DOHH2 (cell line): ENCODE measurements around the gene CAMSAP3.

Experiments
- H3F3A ChIP-seq: fragments of 200-600 bp; sonication (generic), shearing (Covaris generic); 2 replicates; pipeline ENCODE4 v1.6.0; 2016; ENCODE audit warnings: antibody characterized with exemption, mild to moderate bottlenecking; ENCODE audit not compliant: control insufficient read depth, insufficient read depth
- H3K27ac ChIP-seq: fragments of 200-600 bp; sonication (generic); 2 replicates; pipeline ENCODE4 v1.5.1; 2014; ENCODE audit warnings: low read depth, mild to moderate bottlenecking, low read length, moderate library complexity
- H3K27me3 ChIP-seq: fragments of 200-600 bp; sonication (generic); 2 replicates; pipeline ENCODE4 v1.6.1; 2014; ENCODE audit warnings: mild to moderate bottlenecking, low read length, mixed read lengths; ENCODE audit not compliant: control insufficient read depth
- H3K36me3 ChIP-seq: fragments of 200-600 bp; sonication (generic); 2 replicates; pipeline ENCODE4 v1.6.1; 2014; ENCODE audit warnings: mild to moderate bottlenecking, low read length, moderate library complexity, mixed read lengths; ENCODE audit not compliant: control insufficient read depth
- H3K4me1 ChIP-seq: fragments of 200-600 bp; sonication (generic); 2 replicates; pipeline ENCODE4 v1.6.1; 2014; ENCODE audit warnings: mild to moderate bottlenecking, low read length, mixed read lengths; ENCODE audit not compliant: control insufficient read depth
- H3K4me2 ChIP-seq: fragments of 200-600 bp; sonication (generic); 2 replicates; pipeline ENCODE4 v1.6.0; 2014; ENCODE audit warnings: mild to moderate bottlenecking, low read length, moderate library complexity
- H3K4me3 ChIP-seq: fragments of 200-600 bp; sonication (generic); 2 replicates; pipeline ENCODE4 v1.5.1; 2014; ENCODE audit warnings: mild to moderate bottlenecking, low read length, mixed read lengths
- H3K79me2 ChIP-seq: fragments of 200-600 bp; sonication (generic); 2 replicates; pipeline ENCODE4 v1.6.1; 2014; ENCODE audit warnings: mild to moderate bottlenecking, low read length, mixed read lengths; ENCODE audit not compliant: control insufficient read depth
- H3K9me2 ChIP-seq: fragments of 200-600 bp; sonication (generic); replicated peaks from 2 replicates; pipeline ENCODE4 v1.6.1; 2014; ENCODE audit warnings: mild to moderate bottlenecking, low read length, mixed read lengths; ENCODE audit not compliant: control insufficient read depth
- H3K9me3 ChIP-seq: fragments of 200-600 bp; sonication (generic); 2 replicates; pipeline ENCODE4 v1.6.1; 2014; ENCODE audit warnings: antibody characterized with exemption, low read length, mixed read lengths; ENCODE audit not compliant: control insufficient read depth, insufficient read depth
- H4K20me1 ChIP-seq: fragments of 200-600 bp; sonication (generic); 2 replicates; pipeline ENCODE4 v1.6.0; 2014; ENCODE audit warnings: low read depth, mild to moderate bottlenecking, antibody characterized with exemption, low read length, moderate library complexity; ENCODE audit not compliant: control insufficient read depth, insufficient read depth
- CTCF ChIP-seq: fragments of 200-600 bp; sonication (generic); IDR thresholded peaks from one replicate; pipeline ENCODE4 v1.5.1; 2014; ENCODE audit warnings: antibody characterized with exemption, mild to moderate bottlenecking, low read depth, low read length; ENCODE audit not compliant: poor library complexity, severe bottlenecking
- EZH2phosphoT487 ChIP-seq: fragments of 200-600 bp; sonication (generic); IDR thresholded peaks from 2 replicates; pipeline ENCODE4 v1.6.1; 2017; ENCODE audit warnings: borderline replicate concordance, mild to moderate bottlenecking, antibody characterized with exemption, low read length, moderate library complexity, mixed read lengths

CAMSAP3 gene

GRCh38 chr19:7552781-7553180, 42.9 kb upstream of the CAMSAP3 start:
- Histone ChIP-seq H3K36me3 (peaks cover 33% of the 10 kb centered on the region; the same call in 1 of the 2 replicates), H3K4me1 (no peaks in the 10 kb centered on the region), H3K27me3 (no peaks in the 10 kb centered on the region), H3K27ac (no peak overlapping the region), H3K79me2 (no peaks in the 10 kb centered on the region), H3K9me2 (no peaks in the 10 kb centered on the region), H3K4me2 (no peak overlapping the region), H3K4me3 (no peak overlapping the region), H4K20me1 (no peaks in the 10 kb centered on the region), H3F3A (no peaks in the 10 kb centered on the region), H3K9me3 (no peaks in the 10 kb centered on the region)
- no peak for TF ChIP-seq CTCF
- no peak for TF ChIP-seq EZH2phosphoT487

GRCh38 chr19:7554565-7554964, 41.1 kb upstream of the CAMSAP3 start:
- Histone ChIP-seq H3K9me3 (no peaks in the 10 kb centered on the region), H3K36me3 (peaks cover 44% of the 10 kb centered on the region; the same call in 1 of the 2 replicates), H3K27me3 (no peaks in the 10 kb centered on the region), H3K4me3 (no peak overlapping the region), H3K79me2 (no peaks in the 10 kb centered on the region), H3K4me2 (no peak overlapping the region), H3K4me1 (no peaks in the 10 kb centered on the region), H3K9me2 (no peaks in the 10 kb centered on the region), H3F3A (no peaks in the 10 kb centered on the region), H4K20me1 (no peaks in the 10 kb centered on the region), H3K27ac (no peak overlapping the region)
- TF ChIP-seq CTCF: no peak
- TF ChIP-seq EZH2phosphoT487: no peak

GRCh38 chr19:7554990-7555864, 40.4 kb upstream of the CAMSAP3 start:
- H3K27ac ChIP-seq: no peak overlapping the region
- H3K4me3 ChIP-seq: no peak overlapping the region
- no peaks in the 10 kb centered on the region for H4K20me1 ChIP-seq

More at GRCh38 chr19:7554990-7555864, 40.4 kb upstream of the CAMSAP3 start:
- Histone ChIP-seq H3K9me3 (no peaks in the 10 kb centered on the region), H3K9me2 (no peaks in the 10 kb centered on the region), H3K4me2 (no peak overlapping the region), H3K79me2 (no peaks in the 10 kb centered on the region), H3K27me3 (no peaks in the 10 kb centered on the region), H3F3A (no peaks in the 10 kb centered on the region), H3K4me1 (no peaks in the 10 kb centered on the region), H3K36me3 (peaks cover 42% of the 10 kb centered on the region; the same call in 1 of the 2 replicates)
- no peak for TF ChIP-seq EZH2phosphoT487
- TF ChIP-seq CTCF: no peak
